ENCODE data around the gene TCF7L2.

TCF7L2 gene

GRCh38 chr10:112988839-112989406 lies 38.9 kb downstream of the TCF7L2 start:
- intact Hi-C loops (cut with DNase I): no loop called here
- no peak for DNase-seq

GRCh38 chr10:112989826-112990225 lies 39.8 kb downstream of the TCF7L2 start:
- DNase-seq: no peak
- intact Hi-C loops (cut with DNase I): no loop called here

- intact Hi-C loops (cut with DNase I): no loop called here
- no peak for DNase-seq
Observed at GRCh38 chr10:112990271-112990670, 40.2 kb downstream of the TCF7L2 start.

- intact Hi-C loops (cut with DNase I): no loop called here
- DNase-seq: peak in 3 of 10 donors; percentile 54 to 90 (median 70)
Observed at GRCh38 chr10:112991888-112992491, 41.9 kb downstream of the TCF7L2 start.

- intact Hi-C loops (cut with DNase I): no loop called here
- no peak for DNase-seq
Observed at GRCh38 chr10:112996462-112996861, 46.4 kb downstream of the TCF7L2 start.

- DNase-seq: no peak
- intact Hi-C loops (cut with DNase I): no loop called here
Observed at GRCh38 chr10:112999102-112999501, 49.1 kb downstream of the TCF7L2 start.

GRCh38 chr10:113000442-113000841 lies 50.4 kb downstream of the TCF7L2 start:
- DNase-seq: no peak
- intact Hi-C loops (cut with DNase I): loop anchor here (5.0 kb wide), 2 partner anchors 43 to 57 kb away; no protein-coding TSS in a partner anchor

- no peak for DNase-seq
- intact Hi-C loops (cut with DNase I): loop anchor here (5.0 kb wide), 2 partner anchors 44 to 56 kb away; no protein-coding TSS in a partner anchor
Observed at GRCh38 chr10:113000876-113001598, 51.0 kb downstream of the TCF7L2 start.

- DNase-seq: no peak
- intact Hi-C loops (cut with DNase I): loop anchor here (5.0 kb wide), 2 partner anchors 45 to 55 kb away; no protein-coding TSS in a partner anchor
Observed at GRCh38 chr10:113001599-113002448, 51.8 kb downstream of the TCF7L2 start.

- intact Hi-C loops (cut with DNase I): loop anchor here (5.0 kb wide), 2 partner anchors 45 to 55 kb away; no protein-coding TSS in a partner anchor
- DNase-seq: no peak
Observed at GRCh38 chr10:113002449-113002777, 52.4 kb downstream of the TCF7L2 start.

- intact Hi-C loops (cut with DNase I): loop anchor here (5.0 kb wide), 2 partner anchors 46 to 54 kb away; no protein-coding TSS in a partner anchor
- peak in 3 of 10 donors; percentile 38 to 88 (median 52) for DNase-seq
Observed at GRCh38 chr10:113003052-113003451, 53.0 kb downstream of the TCF7L2 start.

- intact Hi-C loops (cut with DNase I): loop anchor here (5.0 kb wide), 2 partner anchors 47 to 53 kb away; no protein-coding TSS in a partner anchor
- no peak for DNase-seq
Observed at GRCh38 chr10:113004069-113004618, 54.1 kb downstream of the TCF7L2 start.

GRCh38 chr10:113005380-113005779 lies 55.3 kb downstream of the TCF7L2 start:
- DNase-seq: no peak
- intact Hi-C loops (cut with DNase I): no loop called here

- intact Hi-C loops (cut with DNase I): no loop called here
Observed at GRCh38 chr10:113006656-113007342, 56.8 kb downstream of the TCF7L2 start.

GRCh38 chr10:113007343-113007771 lies 57.3 kb downstream of the TCF7L2 start:
- intact Hi-C loops (cut with DNase I): no loop called here
- DNase-seq: no peak

More at GRCh38 chr10:113006656-113007342, 56.8 kb downstream of the TCF7L2 start:
- DNase-seq: no peak

GRCh38 chr10:113007821-113008220 lies 57.8 kb downstream of the TCF7L2 start:
- DNase-seq: no peak
- intact Hi-C loops (cut with DNase I): no loop called here

- no peak for DNase-seq
- intact Hi-C loops (cut with DNase I): no loop called here
Observed at GRCh38 chr10:113011592-113012374, 61.7 kb downstream of the TCF7L2 start.

- no peak for DNase-seq
Observed at GRCh38 chr10:113015201-113015600, 65.2 kb downstream of the TCF7L2 start.

GRCh38 chr10:113017376-113017775 lies 67.3 kb downstream of the TCF7L2 start:
- no peak for DNase-seq
- intact Hi-C loops (cut with DNase I): no loop called here

More at GRCh38 chr10:113015201-113015600, 65.2 kb downstream of the TCF7L2 start:
- intact Hi-C loops (cut with DNase I): no loop called here

Data from posterior cingulate gyrus (tissue), 11 donors.